ENCODE data around the gene ADGRV1.
"Not testable (repeated sequence)": the region's sequence is repeated elsewhere in the genome, so short reads cannot be mapped to it uniquely, and the experiment has no call there.

The ADGRV1 gene

GRCh38 chr5:90553711-90554110, 4.9 kb upstream of the ADGRV1 start:
- DNase-seq = no peak

GRCh38 chr5:90554358-90555006, 4.1 kb upstream of the ADGRV1 start:
- no peak for DNase-seq

- no peak for DNase-seq
Observed at GRCh38 chr5:90555666-90556065, 2.9 kb upstream of the ADGRV1 start.

- no peak for DNase-seq
Observed at GRCh38 chr5:90557391-90557790, 1.2 kb upstream of the ADGRV1 start.

- DNase-seq = no peak
Observed at GRCh38 chr5:90557871-90558270, 726 bp upstream of the ADGRV1 start.

GRCh38 chr5:90560771-90561170, 2.2 kb downstream of the ADGRV1 start:
- DNase-seq = no peak

GRCh38 chr5:90561766-90562165, 3.2 kb downstream of the ADGRV1 start:
- DNase-seq = no peak

- DNase-seq = no peak
Observed at GRCh38 chr5:90562341-90562740, 3.7 kb downstream of the ADGRV1 start.

- DNase-seq = no peak
Observed at GRCh38 chr5:90563108-90563507, 4.5 kb downstream of the ADGRV1 start.

GRCh38 chr5:90565491-90565890, 6.9 kb downstream of the ADGRV1 start:
- no peak for DNase-seq

GRCh38 chr5:90569084-90569483, 10.5 kb downstream of the ADGRV1 start:
- DNase-seq = no peak

GRCh38 chr5:90570034-90570433, 11.4 kb downstream of the ADGRV1 start:
- DNase-seq = no peak

- no peak for DNase-seq
Observed at GRCh38 chr5:90571147-90571773, 12.7 kb downstream of the ADGRV1 start.

- no peak for DNase-seq
Observed at GRCh38 chr5:90575712-90576111, 17.1 kb downstream of the ADGRV1 start.

GRCh38 chr5:90576566-90576965, 18.0 kb downstream of the ADGRV1 start:
- DNase-seq = not testable (repeated sequence)

- not testable (repeated sequence) for DNase-seq
Observed at GRCh38 chr5:90579905-90580304, 21.3 kb downstream of the ADGRV1 start.

GRCh38 chr5:90581956-90582355, 23.4 kb downstream of the ADGRV1 start:
- DNase-seq = no peak

- no peak for DNase-seq
Observed at GRCh38 chr5:90585337-90585986, 26.9 kb downstream of the ADGRV1 start.

- no peak for DNase-seq
Observed at GRCh38 chr5:90586469-90586868, 27.9 kb downstream of the ADGRV1 start.

- no peak for DNase-seq
Observed at GRCh38 chr5:90590170-90590569, 31.6 kb downstream of the ADGRV1 start.

GRCh38 chr5:90593083-90593482, 34.5 kb downstream of the ADGRV1 start:
- not testable (repeated sequence) for DNase-seq

- DNase-seq = not testable (repeated sequence)
Observed at GRCh38 chr5:90595766-90596165, 37.2 kb downstream of the ADGRV1 start.

GRCh38 chr5:90598293-90598692, 39.7 kb downstream of the ADGRV1 start:
- DNase-seq = no peak

GRCh38 chr5:90600307-90600706, 41.7 kb downstream of the ADGRV1 start:
- not testable (repeated sequence) for DNase-seq

Data from NCI-H1105 (cell line).